Adrenal gland (tissue), 5 donors: Measurements from ENCODE around the gene BCL7A.

Experiments used
- POLR2A ChIP-seq, 2 donors: fragments of 450-650 bp; IDR thresholded peaks; one replicate each; pipeline ENCODE4 v1.6.1; 2017; ENCODE audit warnings: antibody characterized with exemption in 2 of 2, mild to moderate bottlenecking in 2 of 2, moderate library complexity in 1 of 2
- TF ChIP-seq, protein P1 (sequence below), 6 experiments: fragments of 450-650 bp in 4 of 6; fragments of 200-600 bp in 2 of 6; sonication (generic) in 1 of 6; IDR thresholded peaks; 1 replicate in 5 of 6; 2 replicates in 1 of 6; pipeline versions ENCODE4 v1.5.1 to v1.8.0; 2016 to 2021; ENCODE audit warnings: antibody characterized with exemption in 6 of 6, mild to moderate bottlenecking in 2 of 6, moderate library complexity in 1 of 6
- donor health status: DM: no; HTN: no; CAD: no.

DNA sequence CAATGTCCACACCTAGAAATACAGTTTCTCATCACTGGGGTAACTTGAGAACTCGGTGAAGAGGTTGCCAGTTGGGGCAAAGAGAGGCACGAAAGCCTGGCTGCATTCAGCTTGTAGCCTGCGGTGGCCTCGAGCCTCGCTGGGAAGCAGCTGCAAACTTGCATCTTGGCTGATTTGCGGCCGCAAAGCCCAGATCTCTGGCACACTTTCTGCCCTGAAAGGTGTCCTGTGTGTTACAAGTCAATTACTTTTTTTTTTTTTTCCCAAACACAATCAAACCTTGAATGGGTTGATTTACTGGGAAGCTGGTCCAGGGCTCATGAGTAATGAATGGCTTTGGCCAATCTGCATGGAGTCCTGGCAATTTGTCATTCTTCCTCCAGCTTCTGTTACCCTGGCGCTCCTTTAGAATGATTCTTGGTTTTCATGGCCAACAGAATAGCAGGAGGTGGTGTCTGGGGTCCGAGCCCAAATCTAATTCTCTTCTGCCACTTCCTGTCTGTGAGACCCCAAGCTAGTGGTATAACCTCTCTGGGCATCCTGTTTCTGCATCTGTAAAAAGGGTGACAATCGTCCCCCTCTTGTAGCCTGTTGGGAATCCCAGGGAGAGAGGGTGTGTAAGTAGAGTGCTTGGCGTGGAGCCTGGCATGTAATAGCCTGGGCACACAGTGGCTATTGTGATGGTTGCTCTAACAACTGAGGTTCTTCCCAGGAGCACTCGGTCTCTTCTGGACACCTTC lies 6.7 kb downstream of the BCL7A start:
- TF ChIP-seq, protein P1, sequence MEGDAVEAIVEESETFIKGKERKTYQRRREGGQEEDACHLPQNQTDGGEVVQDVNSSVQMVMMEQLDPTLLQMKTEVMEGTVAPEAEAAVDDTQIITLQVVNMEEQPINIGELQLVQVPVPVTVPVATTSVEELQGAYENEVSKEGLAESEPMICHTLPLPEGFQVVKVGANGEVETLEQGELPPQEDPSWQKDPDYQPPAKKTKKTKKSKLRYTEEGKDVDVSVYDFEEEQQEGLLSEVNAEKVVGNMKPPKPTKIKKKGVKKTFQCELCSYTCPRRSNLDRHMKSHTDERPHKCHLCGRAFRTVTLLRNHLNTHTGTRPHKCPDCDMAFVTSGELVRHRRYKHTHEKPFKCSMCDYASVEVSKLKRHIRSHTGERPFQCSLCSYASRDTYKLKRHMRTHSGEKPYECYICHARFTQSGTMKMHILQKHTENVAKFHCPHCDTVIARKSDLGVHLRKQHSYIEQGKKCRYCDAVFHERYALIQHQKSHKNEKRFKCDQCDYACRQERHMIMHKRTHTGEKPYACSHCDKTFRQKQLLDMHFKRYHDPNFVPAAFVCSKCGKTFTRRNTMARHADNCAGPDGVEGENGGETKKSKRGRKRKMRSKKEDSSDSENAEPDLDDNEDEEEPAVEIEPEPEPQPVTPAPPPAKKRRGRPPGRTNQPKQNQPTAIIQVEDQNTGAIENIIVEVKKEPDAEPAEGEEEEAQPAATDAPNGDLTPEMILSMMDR (IDR thresholded peaks at IDR 0.05), result no peak
- no peak for TF ChIP-seq POLR2A (IDR thresholded peaks at IDR 0.05)
